Measurements from ENCODE around the gene HSDL1. TPM values are rescaled to one million over a fixed set of nuclear protein-coding genes. Genes with fewer than 3 reads are reported as not detected.

HSDL1 gene
- total and polyA plus RNA-seq, 7 donors = 11.7 to 39.3 (median 20.4) TPM

DNA sequence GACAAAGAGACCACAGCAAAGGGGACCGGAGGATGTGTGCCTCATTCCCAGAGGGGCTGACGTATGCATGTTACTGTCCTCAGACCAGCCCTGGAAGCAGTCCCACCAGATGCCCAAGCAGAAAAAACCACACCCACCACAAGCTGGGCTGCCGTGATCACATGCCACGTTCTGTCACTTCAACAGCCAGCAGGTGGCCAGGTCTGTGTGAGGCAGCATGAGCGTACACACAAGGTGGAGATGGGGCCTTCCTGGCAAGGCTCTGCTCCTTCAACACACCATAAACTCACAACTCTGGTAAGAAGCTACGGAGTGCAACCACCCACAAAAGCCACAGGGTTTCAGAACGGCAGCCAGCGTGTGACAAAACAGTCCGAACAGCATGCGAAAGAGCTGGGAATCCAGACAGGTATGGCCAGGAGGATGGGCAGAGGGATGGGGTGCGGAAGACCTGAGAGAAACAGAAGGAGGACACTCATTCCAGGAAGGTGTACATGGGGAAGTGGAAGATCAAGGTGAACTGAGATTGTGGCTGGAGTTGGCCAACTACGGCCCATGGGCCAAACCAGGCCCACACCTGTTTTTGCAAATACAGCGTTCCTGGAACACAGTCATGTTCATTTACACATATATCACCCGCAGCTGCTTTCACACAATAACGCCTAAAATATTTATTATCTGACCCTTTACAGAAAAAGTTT lies 56.1 kb downstream of the HSDL1 start:
- WGBS, 3 donors = 67 to 84% (median 72%) methylated on average over 15 of the region's 15 CpGs
- no peak overlapping the region for H3K4me3 ChIP-seq
- DNase-seq = no peak
- intact Hi-C loops (cut with DNase I) = loop anchor here in 1 of 2 donors (5.0 kb wide), 1 partner anchor 88 kb away; no protein-coding TSS in a partner anchor
- TF ChIP-seq, protein P1, sequence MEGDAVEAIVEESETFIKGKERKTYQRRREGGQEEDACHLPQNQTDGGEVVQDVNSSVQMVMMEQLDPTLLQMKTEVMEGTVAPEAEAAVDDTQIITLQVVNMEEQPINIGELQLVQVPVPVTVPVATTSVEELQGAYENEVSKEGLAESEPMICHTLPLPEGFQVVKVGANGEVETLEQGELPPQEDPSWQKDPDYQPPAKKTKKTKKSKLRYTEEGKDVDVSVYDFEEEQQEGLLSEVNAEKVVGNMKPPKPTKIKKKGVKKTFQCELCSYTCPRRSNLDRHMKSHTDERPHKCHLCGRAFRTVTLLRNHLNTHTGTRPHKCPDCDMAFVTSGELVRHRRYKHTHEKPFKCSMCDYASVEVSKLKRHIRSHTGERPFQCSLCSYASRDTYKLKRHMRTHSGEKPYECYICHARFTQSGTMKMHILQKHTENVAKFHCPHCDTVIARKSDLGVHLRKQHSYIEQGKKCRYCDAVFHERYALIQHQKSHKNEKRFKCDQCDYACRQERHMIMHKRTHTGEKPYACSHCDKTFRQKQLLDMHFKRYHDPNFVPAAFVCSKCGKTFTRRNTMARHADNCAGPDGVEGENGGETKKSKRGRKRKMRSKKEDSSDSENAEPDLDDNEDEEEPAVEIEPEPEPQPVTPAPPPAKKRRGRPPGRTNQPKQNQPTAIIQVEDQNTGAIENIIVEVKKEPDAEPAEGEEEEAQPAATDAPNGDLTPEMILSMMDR (IDR thresholded peaks at IDR 0.05) = no peak
- ATAC-seq = peak in 3 of 4 donors; percentile 29 to 46 (median 39)
- H3K27ac ChIP-seq = no peak overlapping the region
- H3K9me3 ChIP-seq = no peaks in the 10 kb centered on the region
- H3K4me1 ChIP-seq = no peaks in the 10 kb centered on the region
- peaks cover 26 to 98% of the 10 kb centered on the region in 2 donors for H3K36me3 ChIP-seq (ENCODE audit: insufficient read depth in 1 of 2, low read depth in 1 of 2)
- no peaks in the 10 kb centered on the region for H3K27me3 ChIP-seq (ENCODE audit: insufficient read depth in 3 of 3, low read length in 2 of 3)

DNA sequence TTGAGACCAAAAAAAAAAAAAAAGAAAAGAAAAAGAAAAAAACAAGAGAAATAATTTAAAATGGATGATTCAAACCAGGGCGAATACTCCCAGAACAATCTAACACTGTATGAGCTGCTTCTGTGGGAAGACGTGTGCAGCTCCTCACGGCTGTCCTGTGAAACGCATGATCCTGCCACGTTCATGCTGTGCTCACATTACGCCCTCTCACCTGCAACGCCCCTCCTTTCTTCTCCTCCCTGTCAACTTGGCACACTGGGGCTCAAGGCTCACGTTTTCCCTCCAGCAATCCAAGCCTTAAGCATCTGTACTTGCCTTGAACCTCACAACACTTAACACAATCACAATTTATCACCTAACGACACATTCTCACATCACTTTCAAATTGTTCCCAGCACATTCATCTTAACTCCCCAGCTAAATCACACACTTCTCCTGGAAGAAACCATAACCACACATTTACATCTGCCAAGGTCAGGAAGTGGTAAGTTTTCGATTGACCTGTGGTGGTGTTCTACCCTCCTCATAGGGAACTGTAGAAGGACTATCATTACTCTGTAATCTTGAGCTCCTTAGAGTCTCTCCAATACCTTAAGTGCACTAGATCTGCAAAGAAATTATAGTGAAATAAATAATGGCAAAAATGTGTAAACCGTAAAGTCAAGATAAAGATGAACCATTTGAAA lies 57.4 kb downstream of the HSDL1 start:
- no peak overlapping the region for H3K4me3 ChIP-seq
- intact Hi-C loops (cut with DNase I) = loop anchor here in 1 of 2 donors (5.0 kb wide), 1 partner anchor 90 kb away; no protein-coding TSS in a partner anchor
- TF ChIP-seq, protein P1 (IDR thresholded peaks at IDR 0.05) = no peak
- WGBS, 3 donors = 69 to 86% (median 77%) methylated on average over 11 of the region's 11 CpGs
- H3K4me1 ChIP-seq = no peaks in the 10 kb centered on the region
- ATAC-seq = no peak
- no peaks in the 10 kb centered on the region for H3K9me3 ChIP-seq
- H3K27ac ChIP-seq = no peak overlapping the region
- peaks cover 18 to 98% of the 10 kb centered on the region in 2 donors for H3K36me3 ChIP-seq (ENCODE audit: insufficient read depth in 1 of 2, low read depth in 1 of 2)
- no peaks in the 10 kb centered on the region for H3K27me3 ChIP-seq (ENCODE audit: insufficient read depth in 3 of 3, low read length in 2 of 3)
- DNase-seq = no peak

DNA sequence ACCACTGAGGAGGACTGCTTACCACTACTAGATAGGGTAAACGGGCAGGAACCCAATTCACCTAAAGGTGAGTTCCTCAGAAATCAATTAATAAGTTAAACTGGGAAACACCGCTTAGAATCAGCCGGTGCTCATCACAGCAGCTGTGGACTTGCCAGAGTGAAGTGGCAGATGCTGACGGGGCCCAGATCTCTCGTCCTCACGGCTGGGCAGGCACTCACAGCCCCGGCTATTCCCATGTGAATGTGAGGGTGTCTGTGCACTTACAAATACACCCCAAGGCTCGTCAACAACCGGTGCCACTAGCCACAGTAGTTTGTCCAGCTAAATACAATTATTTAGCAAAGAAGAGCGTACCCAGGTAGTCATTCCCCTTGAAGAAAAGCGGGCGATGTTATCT lies 58.0 kb downstream of the HSDL1 start:
- no peaks in the 10 kb centered on the region for H3K4me1 ChIP-seq
- intact Hi-C loops (cut with DNase I) = loop anchor here in 1 of 2 donors (5.0 kb wide), 1 partner anchor 90 kb away; no protein-coding TSS in a partner anchor
- ATAC-seq (no peak), DNase-seq (no peak)
- TF ChIP-seq, protein P1 (IDR thresholded peaks at IDR 0.05) = no peak
- no peaks in the 10 kb centered on the region for H3K9me3 ChIP-seq
- peaks cover 18 to 98% of the 10 kb centered on the region in 2 donors for H3K36me3 ChIP-seq (ENCODE audit: insufficient read depth in 1 of 2, low read depth in 1 of 2)
- 82 to 92% (median 83%) methylated on average over 12 of the region's 12 CpGs for WGBS, 3 donors
- H3K4me3 ChIP-seq = no peak overlapping the region
- H3K27me3 ChIP-seq (ENCODE audit: insufficient read depth in 3 of 3, low read length in 2 of 3) = no peaks in the 10 kb centered on the region
- H3K27ac ChIP-seq = no peak overlapping the region

DNA sequence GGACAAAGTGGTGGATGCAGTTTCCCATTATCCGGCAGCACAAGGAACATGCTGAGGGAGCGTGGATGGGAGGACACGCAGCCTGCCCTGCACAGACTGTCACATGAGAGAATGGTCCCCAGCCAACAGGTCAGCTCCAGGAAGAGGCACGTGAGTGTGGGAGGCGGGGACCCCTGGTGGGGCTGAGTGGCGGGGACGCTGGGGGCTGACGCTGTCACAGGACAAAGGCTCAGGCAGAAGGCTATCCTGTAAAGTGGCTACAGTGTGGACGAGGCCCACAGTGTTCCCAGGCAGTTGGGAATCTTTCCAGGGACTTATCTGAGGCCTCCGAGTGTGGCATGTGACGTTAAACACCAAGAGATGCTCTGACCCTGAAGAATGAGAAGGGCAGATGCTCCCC lies 58.6 kb downstream of the HSDL1 start:
- Histone ChIP-seq H3K27me3 (ENCODE audit: insufficient read depth in 3 of 3, low read length in 2 of 3) (no peaks in the 10 kb centered on the region), H3K9me3 (no peaks in the 10 kb centered on the region), H3K27ac (no peak overlapping the region), H3K4me3 (no peak overlapping the region), H3K4me1 (no peaks in the 10 kb centered on the region), H3K36me3 (ENCODE audit: insufficient read depth in 1 of 2, low read depth in 1 of 2) (peaks cover 18 to 98% of the 10 kb centered on the region in 2 donors)
- no peak for DNase-seq
- WGBS, 3 donors = 55 to 67% (median 61%) methylated on average over 11 of the region's 11 CpGs
- intact Hi-C loops (cut with DNase I) = loop anchor here in 1 of 2 donors (5.0 kb wide), 1 partner anchor 91 kb away; no protein-coding TSS in a partner anchor
- no peak for ATAC-seq
- TF ChIP-seq, protein P1 (IDR thresholded peaks at IDR 0.05) = no peak
